GM21447 (cell line): Measurements from ENCODE around the gene PCCA.

Source experiments
- ATAC-seq: cut with Tn5 transposase; IDR thresholded peaks from one replicate; pipeline ENCODE4 v1.9.1; 2021; ENCODE audit not compliant: unreplicated experiment

Gene PCCA

DNA sequence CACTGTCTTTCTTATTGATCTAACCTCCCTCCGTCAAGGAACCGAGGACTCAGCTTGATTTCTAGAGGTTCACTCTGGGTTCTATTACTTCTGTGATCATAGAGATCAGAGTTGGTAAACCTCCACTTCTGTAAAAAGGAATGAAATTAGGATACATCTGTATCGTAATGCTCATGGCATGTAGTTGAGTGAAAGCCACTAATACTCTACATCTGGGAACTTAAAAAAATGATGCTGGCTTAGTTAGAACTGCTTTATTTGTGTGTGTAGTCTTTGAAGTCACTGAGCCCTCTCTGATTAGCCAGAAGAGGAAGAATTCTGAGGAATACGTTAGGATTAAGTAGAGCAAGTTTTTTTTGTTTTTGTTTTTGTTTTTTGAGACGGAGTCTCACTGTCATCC lies 358.9 kb downstream of the PCCA start:
- ATAC-seq: no peak

DNA sequence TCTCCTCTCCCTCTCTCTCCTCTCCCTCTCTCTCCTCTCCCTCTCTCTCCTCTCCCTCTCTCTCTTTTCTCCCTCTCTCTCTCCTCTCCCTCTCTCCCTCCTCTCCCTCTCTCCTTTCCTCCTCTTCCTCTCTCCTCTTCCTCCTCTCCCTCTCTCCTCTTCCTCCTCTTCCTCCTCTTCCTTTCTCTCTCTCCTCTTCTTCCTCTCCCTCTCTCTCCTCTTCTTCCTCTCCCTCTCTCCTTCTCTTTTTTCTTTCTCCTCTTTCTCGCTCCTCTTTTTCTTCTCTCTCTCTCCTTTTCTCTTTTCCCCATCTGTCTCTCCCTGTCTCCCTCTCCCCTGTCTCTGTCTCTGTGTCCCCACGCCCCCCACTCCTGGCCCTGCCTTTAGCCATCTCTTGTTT lies 363.0 kb downstream of the PCCA start:
- ATAC-seq: no peak

- no peak for ATAC-seq
Measured at GRCh38 chr13:100454876-100455275, 366.0 kb downstream of the PCCA start.

DNA sequence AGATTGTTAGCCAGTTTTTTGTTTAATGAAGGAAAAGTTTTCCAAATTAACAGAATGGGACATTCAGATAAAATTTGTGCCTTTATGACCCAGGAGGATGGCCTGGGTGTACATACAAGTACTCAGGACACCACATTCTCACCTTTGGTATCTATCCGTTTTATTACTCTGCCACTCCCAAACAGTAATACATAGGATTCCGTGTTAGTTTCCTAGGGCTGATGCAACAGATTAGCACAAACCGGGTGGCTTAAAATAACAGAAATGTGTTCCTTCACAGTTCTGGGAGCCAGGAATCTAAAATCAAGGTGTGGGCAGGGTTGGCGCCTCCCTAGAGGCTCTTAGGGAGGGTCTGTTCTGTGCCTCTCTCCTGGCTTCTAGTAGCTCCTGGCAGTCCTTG lies 369.8 kb downstream of the PCCA start:
- ATAC-seq: no peak

- no peak for ATAC-seq
Measured at GRCh38 chr13:100459747-100460146, 370.9 kb downstream of the PCCA start.

DNA sequence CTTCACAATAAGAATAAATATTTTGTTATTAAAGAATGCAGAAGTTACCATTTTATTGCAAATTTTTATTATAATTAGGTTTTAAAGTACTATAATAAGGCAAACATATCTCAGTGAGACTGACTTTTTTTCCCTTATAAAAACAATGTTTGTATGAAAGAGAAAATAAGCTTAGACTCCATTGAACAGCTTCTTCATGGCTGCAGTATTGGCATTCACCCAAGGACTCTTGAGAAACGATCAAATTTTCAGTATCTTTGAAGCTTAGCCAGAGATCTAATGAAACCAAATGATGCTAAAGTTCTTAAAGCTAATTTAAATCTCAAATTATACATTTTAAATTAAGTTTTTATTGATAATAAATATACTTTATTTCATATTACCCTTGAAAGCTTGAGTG lies 371.4 kb downstream of the PCCA start:
- no peak for ATAC-seq

- no peak for ATAC-seq
Measured at GRCh38 chr13:100460791-100461190, 371.9 kb downstream of the PCCA start.

DNA sequence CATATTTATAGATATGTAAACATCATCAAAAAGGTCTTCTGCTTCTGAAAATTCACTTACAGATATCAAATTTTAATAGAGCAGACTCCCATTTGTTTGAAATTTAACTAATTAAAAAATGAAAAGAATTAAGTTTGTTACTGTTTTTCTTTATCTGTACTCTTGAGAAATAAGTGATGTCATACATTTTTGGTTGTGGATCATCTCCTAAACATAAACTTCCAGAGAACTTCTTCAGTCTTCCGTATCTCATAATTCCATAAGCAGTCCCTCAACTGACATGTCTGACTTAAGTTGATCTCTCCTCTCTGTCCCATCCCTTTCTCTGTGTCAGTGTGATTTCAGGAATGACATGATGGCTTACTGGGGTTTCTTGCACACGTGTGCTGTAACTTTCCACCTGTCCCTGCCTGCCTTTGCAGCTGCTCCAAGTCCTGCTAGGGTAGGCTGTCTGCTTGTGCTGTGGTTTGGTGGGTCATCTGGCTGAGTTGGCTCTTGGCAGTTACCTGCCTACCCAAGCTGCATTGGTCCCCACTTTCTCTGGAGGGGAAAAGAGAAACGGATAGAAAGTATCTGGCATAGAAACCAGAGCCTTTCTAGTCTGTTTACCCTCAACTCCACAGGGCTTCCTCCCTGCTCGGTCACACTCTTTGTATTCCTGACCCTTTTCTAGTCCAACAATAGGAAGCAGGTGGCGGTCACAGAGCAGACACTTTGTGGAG lies 372.6 kb downstream of the PCCA start:
- ATAC-seq: no peak

DNA sequence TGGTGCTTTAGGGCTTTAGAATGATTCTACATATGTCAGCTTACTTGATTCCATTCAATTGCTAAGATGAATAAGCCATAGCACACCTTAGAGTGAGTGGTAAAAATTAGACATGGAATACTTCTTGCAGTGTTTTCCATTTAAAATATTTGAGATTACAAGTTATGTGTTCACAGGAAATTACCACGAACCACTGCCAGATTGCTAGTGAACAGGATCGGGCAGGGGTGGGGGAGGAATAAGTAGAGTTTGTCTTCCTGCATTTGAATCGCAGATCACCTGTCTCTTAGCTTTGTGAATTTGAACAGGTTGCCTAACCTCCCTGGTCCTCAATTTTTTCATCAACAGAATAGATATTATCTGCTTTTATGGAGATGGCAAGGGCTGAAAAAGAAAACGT lies 375.1 kb downstream of the PCCA start:
- no peak for ATAC-seq

DNA sequence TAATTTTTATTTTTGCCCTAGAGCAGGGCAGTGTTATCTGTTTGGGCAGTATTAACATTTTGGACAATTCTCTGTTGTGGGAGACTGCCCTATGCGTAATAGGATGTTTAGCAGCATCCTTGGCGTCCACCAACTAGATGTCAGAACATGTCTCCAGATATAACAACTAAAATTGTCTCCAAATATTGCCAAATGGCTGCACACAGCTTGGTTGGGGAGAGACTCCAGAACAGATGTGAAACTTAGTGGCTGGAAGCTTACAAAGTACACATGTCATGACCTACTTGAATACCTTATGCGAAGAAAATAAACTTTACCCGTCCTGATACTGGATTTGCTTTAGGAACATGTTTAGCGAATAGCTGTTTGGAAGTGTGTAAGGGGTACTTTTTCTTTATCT lies 376.7 kb downstream of the PCCA start:
- ATAC-seq: no peak

DNA sequence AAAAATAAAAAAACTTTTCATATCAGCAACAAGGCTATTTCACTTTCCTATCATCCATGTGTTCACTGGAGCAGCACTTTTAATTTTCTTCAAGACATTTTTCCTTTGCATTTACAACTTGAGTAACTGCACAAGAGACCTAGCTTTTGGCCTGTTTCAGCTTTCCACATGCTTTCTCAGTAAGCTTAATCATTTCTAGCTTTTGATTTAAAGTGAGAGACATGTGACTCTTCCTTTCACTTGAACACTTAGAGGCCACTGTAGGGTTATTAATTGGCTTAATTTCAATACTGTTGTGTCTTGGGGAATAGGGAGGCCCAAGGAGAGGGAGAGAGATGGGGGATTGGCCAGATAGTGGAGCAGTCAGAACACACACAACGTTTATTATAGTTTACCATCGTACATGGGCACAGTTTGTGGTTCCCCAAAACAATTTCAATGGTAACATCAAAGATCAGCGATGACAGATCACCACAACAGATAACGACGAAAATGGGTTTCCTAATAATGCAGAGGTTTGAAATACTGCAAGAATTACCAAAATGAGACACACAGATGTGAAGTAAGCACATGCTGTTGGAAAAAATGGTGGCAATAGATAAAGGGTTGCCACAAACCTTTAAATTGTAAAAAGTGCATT lies 382.1 kb downstream of the PCCA start:
- ATAC-seq: no peak

- ATAC-seq: no peak
Measured at GRCh38 chr13:100473087-100473486, 384.2 kb downstream of the PCCA start.

DNA sequence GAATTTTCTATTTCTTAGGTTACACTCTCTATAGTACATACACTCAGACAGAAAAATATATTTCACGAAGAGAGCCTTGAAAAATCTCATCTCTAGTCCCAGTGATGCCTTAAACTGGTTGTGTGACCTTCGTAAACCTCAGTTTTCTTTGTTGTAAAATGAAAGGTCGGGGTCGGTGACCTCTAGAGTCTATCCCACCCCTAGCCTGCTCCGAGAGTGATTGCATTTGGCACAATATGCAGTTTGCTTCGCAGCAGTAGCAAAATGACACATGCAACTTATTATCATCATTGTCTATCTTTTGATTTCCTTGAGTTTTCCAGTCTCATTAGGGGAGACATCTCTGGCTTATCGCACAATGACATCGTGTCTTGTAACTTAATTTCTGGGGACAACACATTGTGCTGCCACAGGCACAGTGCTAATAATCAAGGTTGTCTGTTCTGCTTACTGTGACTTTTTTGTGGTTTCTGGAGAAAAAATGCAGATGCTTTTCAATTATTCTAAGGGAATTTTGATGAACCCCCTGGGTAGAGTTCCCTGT lies 384.7 kb downstream of the PCCA start:
- ATAC-seq: no peak

DNA sequence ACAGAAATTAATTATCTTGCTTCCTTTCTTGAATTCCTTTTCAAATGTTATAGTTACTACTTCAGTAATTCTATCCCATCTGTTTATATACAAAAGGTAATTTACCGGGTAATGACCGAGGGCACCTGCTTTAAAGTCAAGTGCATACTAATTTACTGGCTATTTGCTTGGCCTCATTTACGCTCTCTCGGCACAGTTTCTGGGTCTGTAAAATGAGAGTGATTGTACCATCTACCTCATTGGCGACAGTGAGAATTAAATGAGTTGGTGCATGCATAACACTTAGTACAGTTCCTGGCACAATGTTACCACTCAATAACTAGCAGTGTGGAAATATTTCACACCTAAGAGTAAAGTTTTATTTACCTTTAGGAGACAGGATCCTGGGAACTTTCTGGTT lies 388.1 kb downstream of the PCCA start:
- ATAC-seq: no peak

DNA sequence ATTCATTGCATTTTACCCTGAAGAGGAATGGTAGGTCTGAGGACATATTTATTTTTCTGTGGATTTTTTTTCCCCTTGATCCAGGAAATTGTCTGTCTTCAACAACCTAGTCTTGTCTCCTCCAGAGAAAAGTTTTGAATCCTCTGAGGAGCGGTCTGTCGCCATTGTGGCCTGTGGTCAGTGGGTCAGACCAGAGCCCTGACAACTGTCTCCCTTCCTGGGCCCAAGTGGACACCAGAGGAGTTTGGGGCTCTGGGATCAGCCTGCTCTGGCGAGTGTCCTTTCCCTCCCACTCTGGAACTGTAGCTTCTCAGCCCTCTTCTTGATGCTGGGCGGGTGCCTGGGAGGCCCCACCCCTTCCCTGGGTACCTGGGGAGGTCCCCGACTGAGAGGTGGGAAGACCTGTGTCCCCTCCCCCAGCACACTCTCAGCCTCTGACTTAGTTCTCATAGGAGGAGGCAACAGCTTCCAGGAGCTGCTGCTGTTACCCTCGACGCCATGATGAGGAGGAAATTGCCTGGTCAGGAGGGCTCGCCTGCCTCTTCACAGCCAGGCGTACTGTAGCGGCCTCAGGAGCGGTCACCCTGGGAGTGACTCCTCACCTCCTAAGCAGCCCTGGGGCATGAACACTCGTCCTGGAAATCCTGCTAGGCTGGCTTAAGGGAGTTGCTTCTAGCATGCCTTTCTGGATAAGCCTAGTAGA lies 389.4 kb downstream of the PCCA start:
- ATAC-seq: no peak

DNA sequence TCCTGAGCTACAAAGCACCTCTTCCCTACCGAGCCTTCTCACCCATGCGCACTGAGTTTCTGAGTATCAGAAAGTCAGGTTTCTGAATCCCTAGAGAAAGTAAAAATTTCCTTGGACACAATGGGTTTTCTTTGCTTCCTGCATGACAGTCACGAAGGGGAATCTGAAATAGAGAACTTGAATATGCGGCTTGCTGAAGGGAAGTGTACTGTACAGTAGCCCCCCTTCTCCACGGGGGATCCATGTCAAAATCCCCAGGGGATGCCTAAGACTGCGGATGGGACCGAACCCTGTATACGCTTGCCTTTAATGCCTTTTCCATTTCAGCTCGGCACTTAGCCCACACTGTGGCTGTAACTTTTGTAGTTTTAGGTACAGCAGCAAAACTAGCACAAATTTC lies 391.8 kb downstream of the PCCA start:
- ATAC-seq: no peak

DNA sequence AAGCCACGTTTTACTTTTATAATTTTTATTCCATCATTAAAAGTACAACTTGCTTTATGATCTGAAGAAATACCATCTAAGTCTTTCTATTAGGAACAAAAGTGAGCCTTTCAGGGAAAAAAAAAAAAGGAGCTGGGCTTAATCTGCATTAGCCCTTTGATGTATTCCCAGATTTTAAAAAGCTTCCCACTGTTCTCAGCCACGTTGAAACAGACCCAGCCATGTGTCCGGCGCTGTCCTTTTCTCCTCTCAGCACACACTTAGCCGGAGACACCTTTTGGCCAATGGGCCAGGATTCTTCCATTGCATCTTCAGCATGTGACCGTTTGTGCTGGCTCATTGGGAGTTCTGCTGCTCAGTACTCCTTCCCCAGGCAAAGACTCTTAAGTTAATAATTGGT lies 394.2 kb downstream of the PCCA start:
- no peak for ATAC-seq

DNA sequence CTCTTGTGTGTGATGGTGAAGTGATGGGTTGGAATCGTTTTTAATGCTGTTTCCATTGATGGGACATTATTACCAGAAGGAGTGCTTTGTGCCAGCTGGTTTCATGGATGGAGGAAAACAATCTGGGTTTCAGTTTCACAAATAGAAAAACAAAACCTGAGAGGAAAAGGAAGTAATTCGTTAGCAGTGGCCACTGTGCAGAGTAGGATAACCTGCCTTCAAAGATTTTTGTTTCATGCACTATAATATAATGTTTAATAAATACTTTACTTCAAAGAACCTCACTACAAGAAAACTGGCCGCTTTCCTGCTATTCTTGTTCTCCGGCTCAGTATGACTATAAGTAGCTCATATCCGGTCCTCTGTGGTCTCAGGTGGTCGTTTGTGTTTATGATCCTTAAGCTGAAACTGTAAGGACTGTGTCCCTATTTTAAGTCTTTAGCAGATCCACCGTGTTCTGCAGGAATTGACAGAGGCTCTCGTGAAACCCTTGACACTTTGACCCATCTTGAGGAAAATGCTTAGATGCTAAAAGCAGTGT lies 395.0 kb downstream of the PCCA start:
- ATAC-seq: no peak

DNA sequence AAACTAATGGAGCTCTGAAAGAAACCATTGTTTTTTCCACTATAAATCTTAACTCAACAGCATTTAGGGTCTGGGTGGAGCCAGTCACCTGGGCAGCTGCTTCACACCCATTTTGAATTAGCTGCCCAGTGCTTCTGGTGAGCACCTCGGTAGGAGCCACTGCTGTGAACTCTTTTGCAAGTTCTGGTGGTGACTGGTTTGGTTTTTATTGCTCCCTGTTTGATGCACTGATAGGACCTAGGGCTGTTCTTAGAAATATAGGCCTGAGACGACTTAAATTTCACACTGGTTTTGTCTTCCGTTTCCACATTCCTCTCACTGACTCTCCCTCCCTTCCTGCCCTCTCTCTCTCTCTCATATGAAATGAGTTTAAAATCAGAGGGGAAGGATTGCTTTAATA lies 395.8 kb downstream of the PCCA start:
- no peak for ATAC-seq

DNA sequence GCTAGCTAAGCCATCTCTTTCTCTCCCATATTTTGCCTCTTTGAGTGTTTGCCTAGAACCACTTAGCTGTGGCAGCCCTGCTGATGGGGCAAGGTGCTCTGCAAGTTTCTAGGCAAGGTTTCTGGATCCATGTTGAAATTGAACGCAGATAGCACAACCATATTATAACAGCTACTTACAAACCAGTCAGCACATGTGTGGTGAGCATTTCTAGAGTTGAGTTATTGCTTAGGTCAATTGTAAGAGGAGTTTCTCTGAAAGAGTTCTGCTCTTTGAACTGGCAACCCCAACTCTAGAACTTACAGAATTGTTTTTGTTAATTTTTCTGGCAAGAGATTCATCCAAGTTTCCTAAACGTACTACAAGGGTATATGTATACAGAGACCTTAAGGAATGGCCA lies 396.4 kb downstream of the PCCA start:
- ATAC-seq: no peak

DNA sequence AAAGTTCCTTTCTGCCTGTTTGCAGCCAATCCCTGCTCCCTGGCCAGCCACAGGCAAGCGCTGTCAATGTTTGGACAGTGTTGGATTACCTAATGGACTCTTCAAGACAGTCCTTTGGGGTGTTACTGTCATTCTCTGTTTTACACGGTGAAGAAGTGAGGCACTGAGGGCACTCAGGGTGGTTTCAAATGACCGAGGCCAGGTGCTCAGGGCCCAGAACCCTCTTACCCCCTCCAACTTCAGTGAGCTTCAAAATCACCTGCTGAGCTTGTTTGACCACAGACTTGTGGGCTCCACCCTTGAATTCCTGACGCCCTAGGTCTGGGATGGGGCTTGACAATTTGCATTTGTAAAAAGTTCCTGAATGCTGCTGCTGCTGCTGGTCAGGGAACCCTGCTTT lies 401.8 kb downstream of the PCCA start:
- ATAC-seq: no peak
